ENCODE data around the gene RALB.
"Not testable (repeated sequence)": the region's sequence is repeated elsewhere in the genome, so short reads cannot be mapped to it uniquely, and the experiment has no call there.

Gene RALB

DNA sequence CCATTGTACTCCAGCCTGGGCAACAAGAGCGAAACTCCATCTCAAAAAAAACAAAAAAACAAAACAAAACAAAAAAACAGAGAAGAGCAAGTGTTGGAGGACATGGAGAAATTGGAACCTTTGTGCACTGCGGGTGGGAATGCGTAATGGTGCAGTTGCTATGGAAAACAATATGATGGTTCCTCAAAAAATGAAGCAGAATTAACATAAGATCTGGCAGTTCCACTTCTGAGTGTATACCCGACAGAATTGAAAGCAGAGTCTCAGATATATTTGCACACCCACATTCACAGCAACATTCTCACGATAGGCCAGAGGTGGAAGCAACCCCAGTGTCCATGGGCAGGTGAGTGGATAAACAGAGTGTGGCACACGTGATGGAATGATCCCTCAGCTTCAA is 11.0 kb upstream of the RALB start:
- in situ Hi-C loops (cut with HindIII; ENCODE audit: low sequenced_read_pairs), result no loop called here

DNA sequence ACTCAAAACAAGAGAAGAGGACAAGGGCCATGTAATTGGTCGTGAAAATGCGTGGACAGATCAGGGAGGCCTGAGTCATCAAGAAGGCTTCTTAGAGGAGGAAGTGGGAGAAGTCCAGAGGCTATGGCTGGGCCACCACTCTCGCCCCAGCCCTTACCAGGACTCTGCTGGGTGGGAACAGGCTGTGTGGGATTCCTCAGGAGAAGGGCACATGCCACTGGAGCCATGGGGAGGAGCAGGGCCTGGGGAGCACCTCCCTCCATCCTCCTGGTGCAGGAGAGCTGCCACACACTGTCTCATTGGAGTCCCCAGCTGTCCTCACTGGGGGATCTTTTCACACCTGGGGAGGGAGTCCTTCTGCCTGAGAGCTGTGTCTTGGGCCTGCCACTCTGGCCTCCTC is 9.4 kb upstream of the RALB start:
- in situ Hi-C loops (cut with HindIII; ENCODE audit: low sequenced_read_pairs), result no loop called here

DNA sequence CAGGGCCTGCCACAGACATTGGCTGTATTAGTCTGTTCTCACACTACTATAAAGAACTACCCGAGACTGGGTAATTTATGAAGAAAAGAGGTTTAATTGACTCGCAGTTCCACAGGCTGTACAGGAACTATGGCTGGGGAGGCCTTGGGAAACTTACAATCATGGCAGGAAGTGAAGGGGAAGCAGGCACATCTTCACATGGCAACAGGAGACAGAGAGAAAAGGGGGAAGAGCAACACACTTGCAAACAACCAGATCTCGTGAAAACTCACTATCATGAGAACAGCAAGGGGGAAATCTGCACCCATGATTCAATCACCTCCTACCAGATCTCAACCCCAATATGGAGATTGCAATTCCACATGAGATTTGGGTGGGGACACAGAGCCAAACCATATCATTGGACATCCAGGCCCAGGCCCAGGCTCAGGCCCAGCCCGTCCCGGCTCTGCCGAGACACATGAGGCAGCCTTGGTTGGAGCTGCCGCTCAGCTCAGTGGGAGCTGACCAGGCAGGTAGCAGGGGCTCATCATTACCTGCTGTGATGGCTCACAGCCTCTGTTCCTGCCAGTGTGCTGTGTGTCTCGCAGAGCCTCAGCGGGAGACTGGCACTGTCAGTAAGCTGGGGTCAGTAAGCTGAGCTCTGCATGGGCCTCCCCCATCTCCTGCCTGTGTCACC is 8.6 kb upstream of the RALB start:
- in situ Hi-C loops (cut with HindIII; ENCODE audit: low sequenced_read_pairs), result no loop called here

GRCh38 chr2:120244656-120245519 is 7.8 kb upstream of the RALB start:
- in situ Hi-C loops (cut with HindIII; ENCODE audit: low sequenced_read_pairs), result loop anchor here (5.0 kb wide), 1 partner anchor 37 kb away; no protein-coding TSS in a partner anchor

DNA sequence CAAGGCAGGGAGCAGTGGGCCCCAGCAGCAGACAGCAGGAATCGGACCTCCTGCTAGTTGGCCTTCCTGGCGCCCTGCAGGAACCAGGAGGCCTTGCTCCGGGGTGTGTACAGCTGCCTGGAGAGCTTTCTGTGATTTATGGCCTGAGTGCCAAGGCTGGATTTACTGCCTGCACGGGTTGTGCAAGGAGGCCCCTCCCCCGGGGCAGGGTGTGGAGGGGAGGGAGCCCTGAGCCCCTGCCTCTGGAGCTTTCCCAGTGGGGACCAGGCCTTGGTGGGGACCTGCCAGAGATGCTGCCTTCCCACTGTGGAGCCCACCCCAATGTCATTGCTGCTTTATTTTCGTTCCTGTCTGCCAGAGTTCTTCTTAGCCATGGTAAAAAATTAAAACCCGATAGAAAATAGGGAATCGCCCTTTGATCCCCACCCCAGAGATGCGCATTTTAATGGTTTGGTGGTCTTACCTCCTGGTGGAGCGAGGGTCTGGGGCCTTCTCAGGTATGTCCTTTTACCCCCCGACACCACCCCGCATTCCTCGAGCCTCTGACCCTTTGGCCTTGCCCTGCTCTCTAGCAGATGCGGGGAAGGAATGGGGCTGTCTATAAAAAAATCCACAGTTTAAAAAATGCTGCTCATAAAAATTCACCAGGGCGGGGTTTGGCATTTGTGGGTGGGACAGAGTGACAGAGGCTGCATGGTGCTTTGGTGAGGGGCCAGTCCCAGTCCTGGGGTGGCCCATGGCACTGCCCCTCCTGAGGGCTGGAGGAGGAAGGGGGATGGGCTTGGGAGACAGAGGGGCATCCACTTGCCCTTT is 6.9 kb upstream of the RALB start:
- in situ Hi-C loops (cut with HindIII; ENCODE audit: low sequenced_read_pairs), result loop anchor here (5.0 kb wide), 1 partner anchor 37 kb away; no protein-coding TSS in a partner anchor

DNA sequence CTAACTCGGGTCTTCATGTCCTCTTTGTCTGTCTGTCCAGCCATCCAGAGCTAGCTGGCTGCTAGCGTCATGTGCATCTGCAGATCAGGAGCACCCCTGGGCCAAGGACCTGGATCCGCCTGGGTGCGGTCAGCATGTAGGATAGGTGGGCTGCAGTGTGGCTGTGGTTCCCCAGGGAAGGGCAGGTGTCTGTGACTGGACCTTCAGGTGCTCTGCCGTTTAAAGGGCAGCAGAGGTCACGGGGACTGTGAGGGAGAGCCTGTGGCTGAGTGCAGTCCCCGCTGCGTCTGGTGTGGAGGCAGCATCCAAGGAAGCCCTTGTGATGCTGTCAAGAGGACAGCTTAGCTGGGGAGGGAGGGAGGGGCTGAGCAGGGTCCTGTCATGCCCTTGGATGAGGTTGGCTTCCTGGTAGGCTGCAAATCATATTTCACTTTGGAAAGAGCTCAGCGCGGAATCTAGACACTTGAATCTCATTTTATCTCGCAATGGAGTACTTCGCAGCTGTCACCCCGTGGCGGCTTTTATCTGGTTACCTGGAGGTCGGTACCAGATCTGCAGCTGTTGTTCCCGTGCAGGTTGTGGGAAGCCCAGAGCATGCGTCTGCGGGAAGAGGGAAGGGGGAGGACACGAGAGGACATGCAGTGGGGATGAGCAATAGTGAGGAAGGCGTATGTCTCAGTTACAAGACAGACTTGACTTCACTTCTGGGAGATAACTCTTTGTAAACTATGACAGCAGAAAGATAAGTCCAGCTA is 5.9 kb upstream of the RALB start:
- in situ Hi-C loops (cut with HindIII; ENCODE audit: low sequenced_read_pairs), result loop anchor here (5.0 kb wide), 1 partner anchor 36 kb away; no protein-coding TSS in a partner anchor

- in situ Hi-C loops (cut with HindIII; ENCODE audit: low sequenced_read_pairs), result loop anchor here (5.0 kb wide), 1 partner anchor 34 kb away; no protein-coding TSS in a partner anchor
Observed at GRCh38 chr2:120247851-120248250, 4.8 kb upstream of the RALB start.

- in situ Hi-C loops (cut with HindIII; ENCODE audit: low sequenced_read_pairs), result no loop called here
Observed at GRCh38 chr2:120250640-120251039, 2.0 kb upstream of the RALB start.

GRCh38 chr2:120251078-120251477 is 1.6 kb upstream of the RALB start:
- in situ Hi-C loops (cut with HindIII; ENCODE audit: low sequenced_read_pairs), result no loop called here

DNA sequence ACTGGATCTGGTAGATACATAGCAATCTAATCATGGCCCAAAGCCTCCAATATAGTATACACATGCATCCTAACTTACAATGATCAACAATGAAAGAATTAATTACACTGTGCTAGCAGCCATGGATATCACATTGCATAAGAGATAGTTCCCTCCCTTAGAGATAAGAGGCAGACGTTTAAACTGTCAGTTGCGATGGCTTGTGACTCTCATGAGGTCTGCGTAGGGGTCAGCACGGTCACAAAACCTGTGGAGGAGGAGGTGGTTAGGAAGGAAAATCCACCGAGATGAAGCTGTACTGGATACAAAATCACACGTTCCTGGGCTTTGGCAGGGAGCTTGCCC is 800 bp upstream of the RALB start:
- in situ Hi-C loops (cut with HindIII; ENCODE audit: low sequenced_read_pairs), result no loop called here

GRCh38 chr2:120253021-120253882 is 600 bp downstream of the RALB start:
- in situ Hi-C loops (cut with HindIII; ENCODE audit: low sequenced_read_pairs), result no loop called here

DNA sequence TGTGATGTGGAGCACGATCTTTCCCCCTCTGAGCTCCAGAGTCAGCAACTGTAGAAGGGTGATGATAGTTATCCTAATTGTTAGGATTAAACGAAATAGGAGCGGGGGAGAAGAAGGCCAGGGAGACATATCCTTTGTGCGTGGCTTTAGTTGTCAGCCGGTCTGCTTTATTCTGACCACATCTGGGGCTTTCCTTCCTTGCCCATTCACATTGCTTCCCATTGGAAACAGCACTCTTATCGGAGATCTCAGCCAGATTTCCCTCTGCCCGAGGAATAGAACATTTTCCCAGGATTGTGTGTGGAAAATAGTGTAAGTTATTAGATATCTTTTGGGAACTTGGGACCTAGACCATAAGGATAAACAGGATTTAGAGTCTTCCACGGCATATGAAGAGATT is 1.5 kb downstream of the RALB start:
- in situ Hi-C loops (cut with HindIII; ENCODE audit: low sequenced_read_pairs), result no loop called here

DNA sequence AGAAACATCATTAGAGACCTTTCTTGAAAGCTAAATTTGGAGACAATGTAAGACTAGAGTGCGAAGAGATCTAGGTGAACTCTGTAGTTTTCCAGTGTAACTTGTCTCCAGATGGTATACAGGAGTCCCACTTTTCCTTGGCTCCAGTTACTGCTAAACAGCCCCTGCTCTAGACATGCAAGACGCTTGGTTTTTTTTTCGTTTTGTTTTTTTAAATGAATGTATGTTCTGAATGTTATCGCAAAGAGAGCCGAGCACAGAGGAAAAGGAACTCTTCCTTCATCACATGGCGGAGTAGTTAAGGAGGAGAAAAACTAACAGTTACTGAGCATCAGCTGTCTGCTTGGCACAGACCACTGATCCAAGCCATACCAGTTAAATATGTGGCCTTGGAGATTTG is 2.4 kb downstream of the RALB start:
- in situ Hi-C loops (cut with HindIII; ENCODE audit: low sequenced_read_pairs), result no loop called here

GRCh38 chr2:120255986-120256650 is 3.5 kb downstream of the RALB start:
- in situ Hi-C loops (cut with HindIII; ENCODE audit: low sequenced_read_pairs), result no loop called here

- in situ Hi-C loops (cut with HindIII; ENCODE audit: low sequenced_read_pairs), result no loop called here
Observed at GRCh38 chr2:120256651-120257000, 4.0 kb downstream of the RALB start.

GRCh38 chr2:120257522-120257921 is 4.9 kb downstream of the RALB start:
- in situ Hi-C loops (cut with HindIII; ENCODE audit: low sequenced_read_pairs), result no loop called here

DNA sequence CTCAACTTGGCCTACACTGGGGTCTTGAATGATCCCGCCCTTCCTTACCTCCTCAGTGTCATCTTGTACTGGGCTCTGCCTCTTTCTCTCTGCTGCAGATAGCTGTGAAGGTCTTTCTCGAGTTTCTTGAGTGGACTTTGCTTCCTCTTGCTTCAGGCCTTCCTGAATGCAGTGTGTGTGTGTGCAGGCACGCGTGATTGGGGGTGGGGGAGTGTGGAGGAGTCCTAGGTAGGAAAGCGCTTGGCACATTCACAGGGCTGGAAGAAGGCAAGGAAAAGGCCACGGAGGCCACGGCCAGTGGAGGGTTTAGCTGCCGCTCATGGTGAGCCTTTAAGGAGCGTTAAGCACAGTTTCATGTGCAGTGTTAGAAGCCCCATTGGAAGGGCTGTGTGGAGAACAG is 5.5 kb downstream of the RALB start:
- in situ Hi-C loops (cut with HindIII; ENCODE audit: low sequenced_read_pairs), result no loop called here

GRCh38 chr2:120259939-120260338 is 7.3 kb downstream of the RALB start:
- in situ Hi-C loops (cut with HindIII; ENCODE audit: low sequenced_read_pairs), result not testable (repeated sequence)

DNA sequence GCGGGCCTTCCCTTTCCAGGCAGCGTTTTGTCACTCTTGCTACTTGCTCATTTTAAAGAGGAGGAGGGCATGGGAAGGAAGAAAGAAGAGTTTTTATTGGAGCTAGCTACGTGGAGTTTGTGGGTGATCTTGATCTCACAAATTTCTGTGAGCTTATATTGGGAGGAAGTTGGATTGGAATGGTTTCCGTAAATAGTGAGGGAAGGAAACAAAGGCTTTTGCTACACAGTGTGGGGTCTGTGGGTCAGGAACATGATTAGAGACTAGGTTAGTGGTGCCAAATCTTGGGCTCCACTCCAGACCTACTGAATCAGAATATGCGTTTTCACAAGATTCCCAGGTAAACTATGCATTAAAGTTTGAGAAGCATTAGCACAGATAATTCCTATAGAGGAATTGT is 8.1 kb downstream of the RALB start:
- in situ Hi-C loops (cut with HindIII; ENCODE audit: low sequenced_read_pairs), result no loop called here

Measured in endothelial cell of hepatic sinusoid (primary cell).